Breast epithelium (tissue), 3 donors: Measurements from ENCODE around the gene MTR.

Source experiments
- POLR2A ChIP-seq: fragments of 450-650 bp; IDR thresholded peaks from one replicate; pipeline ENCODE4 v1.6.1; 2016; ENCODE audit warnings: antibody characterized with exemption, mild to moderate bottlenecking, moderate library complexity
- POLR2AphosphoS5 ChIP-seq, 3 donors: sonication (generic); formaldehyde crosslinking; IDR thresholded peaks; one replicate each; pipeline ENCODE4 v1.6.1; 2017; ENCODE audit warnings: antibody characterized with exemption in 3 of 3
- TF ChIP-seq, protein P1 (sequence below), 3 donors: fragments of 450-650 bp; IDR thresholded peaks; one replicate each; pipeline ENCODE4 v1.5.1; 2016 to 2017; ENCODE audit warnings: antibody characterized with exemption in 3 of 3, mild to moderate bottlenecking in 3 of 3, moderate library complexity in 3 of 3

DNA sequence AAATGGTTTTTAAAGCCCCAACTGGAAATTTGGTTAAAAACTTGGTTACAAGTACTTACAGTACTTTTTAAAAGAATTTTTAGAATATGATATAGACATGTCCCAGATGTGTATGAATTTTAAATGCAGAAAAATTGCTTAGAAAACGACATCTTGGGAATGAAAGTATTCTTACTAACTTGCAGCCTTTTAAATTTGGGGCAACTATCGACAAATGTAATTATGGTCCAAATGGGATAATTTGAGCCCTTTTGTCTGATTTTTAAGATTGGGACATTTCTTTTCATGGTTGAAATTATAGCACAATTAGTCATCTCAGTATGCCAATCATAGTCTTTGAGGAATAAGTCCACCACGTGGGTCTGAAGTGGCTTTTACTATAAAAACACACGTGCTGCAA, 43.2 kb upstream of the MTR start:
- TF ChIP-seq, protein P1, sequence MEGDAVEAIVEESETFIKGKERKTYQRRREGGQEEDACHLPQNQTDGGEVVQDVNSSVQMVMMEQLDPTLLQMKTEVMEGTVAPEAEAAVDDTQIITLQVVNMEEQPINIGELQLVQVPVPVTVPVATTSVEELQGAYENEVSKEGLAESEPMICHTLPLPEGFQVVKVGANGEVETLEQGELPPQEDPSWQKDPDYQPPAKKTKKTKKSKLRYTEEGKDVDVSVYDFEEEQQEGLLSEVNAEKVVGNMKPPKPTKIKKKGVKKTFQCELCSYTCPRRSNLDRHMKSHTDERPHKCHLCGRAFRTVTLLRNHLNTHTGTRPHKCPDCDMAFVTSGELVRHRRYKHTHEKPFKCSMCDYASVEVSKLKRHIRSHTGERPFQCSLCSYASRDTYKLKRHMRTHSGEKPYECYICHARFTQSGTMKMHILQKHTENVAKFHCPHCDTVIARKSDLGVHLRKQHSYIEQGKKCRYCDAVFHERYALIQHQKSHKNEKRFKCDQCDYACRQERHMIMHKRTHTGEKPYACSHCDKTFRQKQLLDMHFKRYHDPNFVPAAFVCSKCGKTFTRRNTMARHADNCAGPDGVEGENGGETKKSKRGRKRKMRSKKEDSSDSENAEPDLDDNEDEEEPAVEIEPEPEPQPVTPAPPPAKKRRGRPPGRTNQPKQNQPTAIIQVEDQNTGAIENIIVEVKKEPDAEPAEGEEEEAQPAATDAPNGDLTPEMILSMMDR (IDR thresholded peaks at IDR 0.05) = no peak
- no peak for TF ChIP-seq POLR2A
- TF ChIP-seq POLR2AphosphoS5 (IDR thresholded peaks at IDR 0.05) = no peak
